GM19468 (cell line): ENCODE results near the gene GXYLT1.
"Not testable (repeated sequence)": the region's sequence is repeated elsewhere in the genome, so short reads cannot be mapped to it uniquely, and the experiment has no call there.

Source experiments
- ATAC-seq: cut with Tn5 transposase; IDR thresholded peaks from one replicate; pipeline ENCODE4 v1.9.1; 2021; ENCODE audit warnings: mild to moderate bottlenecking, moderate library complexity, moderate number of reproducible peaks; ENCODE audit not compliant: unreplicated experiment; ENCODE audit errors: extremely low read depth

GXYLT1 gene

DNA sequence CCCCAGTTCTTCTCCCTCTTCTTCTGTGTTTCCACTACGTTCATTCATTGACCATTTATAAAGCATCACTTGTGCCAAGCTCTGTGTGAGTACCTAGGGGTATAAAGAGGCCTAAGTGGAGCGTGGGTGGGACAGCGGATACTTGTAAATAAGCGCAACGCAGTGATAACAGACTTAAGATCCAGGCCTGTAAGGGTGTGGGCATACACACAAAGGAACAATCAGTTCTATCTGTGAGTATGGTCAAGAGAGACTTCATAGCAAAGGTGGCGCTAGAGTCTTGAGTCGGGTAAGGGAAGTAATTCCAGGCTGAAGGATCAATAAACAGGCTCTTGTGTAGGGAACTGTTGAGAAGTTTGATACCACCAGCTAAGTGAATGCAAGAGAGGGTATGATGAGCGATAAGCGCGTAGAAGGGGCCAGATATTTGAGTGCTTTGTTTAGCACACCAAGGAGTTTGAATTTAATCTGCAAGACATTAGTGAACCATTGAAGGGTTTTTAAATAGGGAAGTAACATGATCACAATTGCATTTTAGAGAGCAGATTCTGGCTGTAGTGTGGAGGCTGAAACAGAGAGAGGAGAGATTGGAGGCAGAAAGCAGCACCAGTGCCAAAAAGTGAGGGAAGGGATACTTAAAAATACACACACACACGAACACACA, 1.0 kb upstream of the GXYLT1 start:
- no peak for ATAC-seq

DNA sequence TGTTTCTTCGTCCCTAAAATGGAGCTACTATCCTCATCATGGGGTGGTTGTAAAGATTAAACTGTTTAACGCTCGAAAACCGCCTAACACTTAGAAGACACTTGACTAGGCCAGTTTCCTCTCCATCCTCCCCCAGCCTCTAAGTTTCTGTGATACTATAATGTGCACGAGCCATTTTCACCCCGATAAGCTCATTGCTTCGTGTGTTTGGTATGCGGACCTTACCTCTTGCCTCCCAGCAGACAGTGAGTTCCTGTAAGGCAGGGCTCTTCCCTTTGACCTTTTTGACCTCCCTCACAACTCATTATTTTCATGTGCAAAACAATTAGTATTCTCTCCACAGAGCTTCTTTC, 499 bp upstream of the GXYLT1 start:
- ATAC-seq = no peak

DNA sequence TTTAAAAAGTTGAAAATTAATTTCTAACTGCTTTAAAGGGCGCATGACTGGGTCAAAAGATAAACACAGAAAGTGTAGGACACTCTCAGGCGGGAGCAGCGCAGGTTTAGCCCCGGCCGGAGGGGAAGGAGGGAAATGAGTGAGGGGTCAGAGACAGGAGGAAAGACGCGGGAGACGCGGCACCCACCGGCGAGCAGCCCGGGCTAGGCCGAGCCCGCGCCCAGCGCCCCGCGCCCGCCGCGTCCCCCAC, 591 bp downstream of the GXYLT1 start:
- no peak for ATAC-seq

DNA sequence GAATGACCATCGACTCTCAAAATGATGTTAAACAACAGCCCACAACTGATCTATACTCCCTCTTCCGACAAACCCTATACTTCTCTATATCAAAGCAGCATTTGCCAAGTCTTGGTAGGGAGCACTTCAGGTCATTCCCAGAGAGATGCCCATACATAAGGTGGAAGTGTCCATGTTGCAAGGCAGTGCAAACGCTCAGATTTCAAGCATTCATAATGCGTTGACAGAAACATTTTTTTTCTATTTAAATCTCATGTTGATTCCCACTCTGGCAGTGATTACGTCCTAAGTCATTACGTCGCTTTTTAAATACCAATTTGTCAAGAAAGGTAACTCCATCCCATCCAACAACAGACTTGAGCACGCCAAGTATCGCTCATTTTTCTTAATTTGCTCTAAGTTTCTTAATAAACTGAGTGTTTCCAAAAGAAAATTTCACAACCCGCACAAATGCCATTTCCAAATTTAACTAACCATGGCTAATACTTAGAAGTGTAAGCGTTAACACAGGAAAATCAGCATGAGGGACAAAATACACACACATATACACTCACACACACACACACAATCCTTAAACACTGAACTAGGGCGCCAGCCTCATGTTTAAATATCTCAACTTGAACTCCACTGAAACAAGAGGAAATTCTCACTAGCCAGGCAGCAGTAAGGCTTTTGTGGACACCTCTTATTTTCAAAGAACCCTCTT, 1.1 kb downstream of the GXYLT1 start:
- no peak for ATAC-seq

DNA sequence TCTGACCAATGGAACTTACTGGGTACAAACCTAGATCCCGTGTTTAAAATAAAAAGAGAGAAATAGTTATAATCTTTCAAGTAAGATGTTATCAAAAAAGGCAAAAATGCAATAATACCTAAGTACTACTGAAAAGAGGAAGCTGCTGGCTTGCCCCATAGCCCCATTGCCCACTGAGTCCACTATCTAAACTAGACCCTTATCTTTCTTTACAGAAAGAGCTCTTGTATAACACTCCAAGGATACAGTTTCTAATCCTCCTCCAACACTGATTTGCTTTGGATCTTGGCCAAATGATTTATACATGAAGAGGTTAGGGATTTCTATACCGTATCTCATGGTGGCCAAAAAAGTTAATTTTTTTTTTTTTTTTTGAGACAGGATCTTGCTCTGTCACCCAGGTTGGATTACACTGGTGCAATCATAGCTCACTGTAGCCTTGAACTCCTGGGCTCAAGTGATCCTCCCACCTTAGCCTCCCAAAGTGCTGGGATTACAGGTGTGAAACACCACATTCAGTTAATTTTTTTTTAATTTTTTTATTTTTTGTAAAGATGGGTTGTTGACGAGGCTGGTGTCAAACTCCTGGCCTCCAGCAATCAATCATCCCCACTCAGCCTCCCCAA, 2.6 kb downstream of the GXYLT1 start:
- no peak for ATAC-seq

DNA sequence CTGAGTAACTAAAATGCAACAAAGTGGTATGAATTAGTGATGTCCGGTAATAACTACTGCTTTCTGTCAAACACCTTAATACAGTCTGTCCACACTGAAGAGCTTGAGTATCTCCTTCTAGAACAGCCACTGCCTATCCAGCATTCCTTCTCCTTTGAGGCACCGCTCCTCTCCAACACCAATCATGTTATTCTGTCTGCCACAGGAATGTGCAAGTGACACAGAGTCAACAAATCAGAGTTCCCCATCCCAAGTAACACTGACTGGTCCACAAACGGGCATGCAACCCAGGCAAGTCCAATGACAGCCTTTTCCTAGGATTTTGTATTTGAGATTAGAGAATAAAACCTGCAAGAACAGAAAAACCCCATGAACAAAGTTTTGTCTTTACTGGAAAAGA, 3.8 kb downstream of the GXYLT1 start:
- ATAC-seq = no peak

DNA sequence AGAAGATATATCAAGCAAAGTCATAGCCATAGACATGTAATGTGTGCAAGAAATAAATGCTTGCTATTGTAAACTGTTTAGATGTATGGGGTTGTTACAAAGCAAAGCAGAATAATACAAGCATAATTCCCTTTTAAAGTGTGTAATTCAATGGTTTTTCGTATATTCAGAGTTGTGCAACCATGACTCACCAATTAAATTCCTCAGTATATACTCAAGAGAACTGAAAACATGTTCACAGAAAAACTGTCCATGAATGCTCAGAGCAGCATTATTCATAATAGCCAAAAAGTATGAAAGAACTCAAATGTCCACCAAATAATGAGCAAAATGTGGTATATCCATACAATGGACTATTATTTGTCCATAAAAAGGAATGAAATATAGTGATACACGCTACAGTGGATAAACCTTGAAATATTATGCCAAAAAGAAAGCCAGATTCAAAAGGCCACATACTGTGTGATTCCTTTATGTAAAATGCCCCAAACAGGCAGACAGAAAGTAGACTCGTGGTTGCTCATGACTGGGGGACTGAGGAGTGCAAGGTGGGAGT, 9.3 kb downstream of the GXYLT1 start:
- ATAC-seq = no peak

DNA sequence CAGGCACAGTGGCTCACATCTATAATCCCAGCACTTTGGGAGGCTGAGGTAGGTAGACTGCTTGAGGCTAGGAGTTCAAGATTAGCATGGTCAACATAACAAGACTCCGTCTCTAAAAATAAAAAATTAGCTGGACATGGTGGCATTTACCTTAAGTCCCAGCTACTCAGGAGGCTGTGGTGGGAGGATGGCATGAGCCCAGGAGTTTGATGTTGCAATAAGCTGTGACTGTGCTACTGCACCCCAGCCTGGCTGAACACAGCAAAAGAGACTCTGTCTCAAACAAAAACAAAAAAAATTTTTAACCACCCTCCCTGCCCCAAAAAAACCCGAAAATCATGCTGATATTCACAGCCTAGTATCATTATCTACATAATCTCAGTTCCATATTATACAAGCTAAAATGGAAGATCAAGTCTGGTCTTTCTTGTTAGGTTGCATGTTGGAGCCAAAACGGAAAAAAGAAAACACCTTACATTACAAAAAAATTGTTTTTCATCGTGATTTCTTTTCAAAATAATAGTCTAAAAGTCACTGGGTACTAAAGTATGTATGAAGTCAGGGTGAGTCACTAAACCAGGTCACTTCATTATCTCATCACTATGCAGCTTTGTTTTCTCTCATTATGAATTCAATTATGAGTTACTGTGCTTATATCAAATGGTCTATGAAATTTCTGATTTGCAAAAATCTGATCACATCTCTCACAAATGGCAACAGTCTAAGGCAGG, 13.8 kb downstream of the GXYLT1 start:
- no peak for ATAC-seq

DNA sequence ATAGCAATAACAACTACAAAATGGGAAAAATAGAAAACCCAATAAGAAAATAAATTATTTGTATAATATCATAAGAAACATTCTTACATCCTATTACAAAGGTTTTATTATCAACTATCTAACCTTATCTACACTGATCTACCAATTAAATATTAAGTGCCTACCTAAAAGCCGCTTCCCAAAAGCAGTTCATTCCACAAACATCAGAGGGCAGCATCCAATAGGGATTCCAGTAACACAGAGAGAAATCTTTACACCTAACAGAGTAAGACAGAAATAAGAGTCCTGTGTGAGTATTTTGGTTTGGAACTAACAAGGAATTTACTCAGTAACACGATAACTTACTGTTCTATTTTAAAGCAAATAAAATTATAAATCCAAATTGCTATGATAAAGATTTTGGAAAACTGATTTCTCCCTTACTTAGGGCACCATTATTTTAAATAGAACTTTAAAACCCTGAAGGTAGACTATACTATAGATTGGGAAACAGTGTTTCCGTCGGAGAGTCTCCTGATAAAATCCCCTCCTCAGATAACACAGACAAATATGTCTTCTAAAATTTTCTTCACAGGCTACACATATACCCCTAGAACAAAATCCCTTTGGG, 15.0 kb downstream of the GXYLT1 start:
- no peak for ATAC-seq

DNA sequence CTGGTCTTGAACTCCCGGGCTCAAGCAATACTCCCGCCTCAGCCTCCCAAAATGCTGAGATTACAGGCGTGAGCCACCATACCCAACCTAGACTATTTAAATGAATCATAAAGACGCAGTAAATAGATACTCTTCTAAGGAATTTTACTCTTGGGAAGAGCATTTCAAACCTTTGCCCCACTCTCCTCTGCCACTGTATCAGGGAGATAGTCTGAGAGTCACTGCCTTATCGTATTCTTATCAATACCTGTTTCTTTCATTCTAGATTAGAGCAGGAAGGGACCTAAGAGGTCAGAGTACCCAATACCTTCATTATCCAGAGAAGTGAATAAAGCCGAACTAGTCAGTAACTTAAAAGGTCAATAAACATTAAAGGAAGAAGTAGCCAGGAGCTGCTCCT, 15.8 kb downstream of the GXYLT1 start:
- no peak for ATAC-seq

DNA sequence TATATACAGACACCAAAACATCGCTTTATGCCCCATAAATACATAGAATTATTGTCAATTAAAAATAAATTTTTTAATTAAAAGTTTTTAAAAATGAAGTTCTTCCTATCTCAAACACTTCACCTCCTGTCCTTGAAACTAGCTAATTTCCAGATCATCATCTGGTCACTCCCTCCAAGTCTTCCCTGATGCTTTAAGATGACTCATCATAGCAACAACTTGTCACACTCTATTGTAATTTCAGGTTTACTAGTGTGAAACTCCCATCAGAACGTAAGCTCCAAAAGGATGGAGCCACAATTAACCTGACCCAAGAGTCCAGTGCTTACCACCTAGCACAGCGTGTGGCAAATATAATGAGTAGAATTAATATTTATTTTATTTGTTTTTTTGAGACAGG, 16.3 kb downstream of the GXYLT1 start:
- no peak for ATAC-seq

DNA sequence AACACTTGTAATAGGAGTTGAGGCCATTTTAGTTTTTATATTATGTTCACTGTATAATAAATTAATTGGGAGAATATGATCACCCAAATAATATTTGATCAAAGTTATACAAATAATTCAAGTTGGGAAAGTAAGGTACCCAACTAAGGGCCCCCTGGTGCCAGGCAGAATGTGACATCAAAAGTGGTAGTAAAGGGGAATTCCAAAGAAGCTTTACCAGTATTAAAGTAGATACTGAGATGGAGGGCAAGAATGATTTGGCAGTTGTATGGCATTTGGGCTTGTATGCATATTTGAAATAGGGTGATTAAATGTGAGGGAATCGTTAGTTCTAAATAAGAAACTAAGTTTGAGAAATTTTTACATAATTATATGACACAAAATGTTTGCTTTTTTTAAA, 17.7 kb downstream of the GXYLT1 start:
- no peak for ATAC-seq

DNA sequence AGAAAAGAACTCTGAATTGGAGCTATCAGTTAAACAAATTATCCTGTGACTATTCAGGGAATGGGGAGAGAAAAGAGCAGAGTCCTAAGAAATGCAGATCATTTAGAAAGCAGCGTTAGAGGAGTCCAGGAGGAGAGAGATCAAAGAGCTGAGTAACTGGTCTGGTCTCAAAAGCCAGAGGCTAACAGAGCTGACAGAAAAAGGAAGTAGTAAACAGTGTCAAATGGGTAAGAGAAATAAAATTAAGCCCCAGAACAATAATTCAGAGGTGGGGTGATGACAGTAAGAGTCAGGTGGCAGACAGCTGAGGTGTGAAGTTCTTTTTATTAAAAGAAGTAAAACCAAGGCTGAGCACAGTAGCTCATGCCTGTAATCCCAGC, 19.3 kb downstream of the GXYLT1 start:
- no peak for ATAC-seq

DNA sequence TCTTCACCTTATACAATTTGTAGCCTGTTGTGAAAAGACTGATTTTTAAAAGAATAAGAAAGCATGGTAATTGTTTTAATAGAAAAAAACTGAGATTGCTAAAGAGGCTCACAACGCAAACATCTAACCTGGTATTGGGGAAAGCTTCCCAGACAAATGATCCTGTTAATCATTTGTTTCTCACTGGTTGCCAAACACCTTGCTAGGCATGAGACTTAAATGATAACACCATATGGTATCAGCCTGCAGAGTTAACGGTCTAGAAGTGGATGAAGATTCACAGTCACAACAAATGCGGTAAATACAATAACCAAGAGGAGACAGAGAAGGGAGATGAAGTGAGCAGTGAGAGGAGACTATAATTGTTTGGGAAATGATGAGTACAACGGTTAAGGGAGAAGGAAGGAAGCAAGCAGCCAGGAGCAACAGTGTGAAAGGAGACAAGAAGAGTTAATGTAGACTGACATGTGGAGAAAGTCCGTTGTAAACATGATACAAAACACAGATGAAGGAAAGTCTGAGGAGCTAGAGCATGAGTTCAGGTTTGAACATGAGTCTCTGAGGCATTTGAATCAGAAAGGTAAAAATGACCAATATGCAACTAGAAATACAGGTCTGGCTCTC, 19.8 kb downstream of the GXYLT1 start:
- ATAC-seq = no peak

DNA sequence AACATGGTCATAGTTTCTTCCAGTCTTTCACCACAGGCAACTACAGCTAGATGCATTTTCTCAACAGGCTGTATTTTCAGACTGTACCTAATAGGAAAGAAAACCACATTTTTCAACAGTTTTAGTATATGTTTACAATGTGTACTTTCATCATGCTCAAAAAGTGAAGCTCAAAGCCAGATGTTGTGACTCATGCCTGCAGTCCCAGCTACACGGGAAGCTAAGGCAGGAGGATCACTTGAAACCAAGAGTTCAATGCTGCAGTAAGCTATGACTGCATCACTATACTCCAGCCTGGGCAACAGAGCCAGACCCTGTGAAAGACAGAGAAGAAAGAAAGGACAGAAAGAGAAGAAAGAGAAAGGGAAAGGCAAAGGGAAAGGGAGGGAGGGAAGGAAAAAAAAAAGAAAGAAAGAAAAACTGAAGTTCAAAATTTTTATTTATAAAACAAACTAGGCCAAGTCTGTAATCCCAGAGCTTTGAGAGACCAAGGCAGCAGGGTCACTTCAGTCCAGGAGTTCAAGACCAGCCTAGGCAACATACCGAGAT, 25.5 kb downstream of the GXYLT1 start:
- no peak for ATAC-seq

DNA sequence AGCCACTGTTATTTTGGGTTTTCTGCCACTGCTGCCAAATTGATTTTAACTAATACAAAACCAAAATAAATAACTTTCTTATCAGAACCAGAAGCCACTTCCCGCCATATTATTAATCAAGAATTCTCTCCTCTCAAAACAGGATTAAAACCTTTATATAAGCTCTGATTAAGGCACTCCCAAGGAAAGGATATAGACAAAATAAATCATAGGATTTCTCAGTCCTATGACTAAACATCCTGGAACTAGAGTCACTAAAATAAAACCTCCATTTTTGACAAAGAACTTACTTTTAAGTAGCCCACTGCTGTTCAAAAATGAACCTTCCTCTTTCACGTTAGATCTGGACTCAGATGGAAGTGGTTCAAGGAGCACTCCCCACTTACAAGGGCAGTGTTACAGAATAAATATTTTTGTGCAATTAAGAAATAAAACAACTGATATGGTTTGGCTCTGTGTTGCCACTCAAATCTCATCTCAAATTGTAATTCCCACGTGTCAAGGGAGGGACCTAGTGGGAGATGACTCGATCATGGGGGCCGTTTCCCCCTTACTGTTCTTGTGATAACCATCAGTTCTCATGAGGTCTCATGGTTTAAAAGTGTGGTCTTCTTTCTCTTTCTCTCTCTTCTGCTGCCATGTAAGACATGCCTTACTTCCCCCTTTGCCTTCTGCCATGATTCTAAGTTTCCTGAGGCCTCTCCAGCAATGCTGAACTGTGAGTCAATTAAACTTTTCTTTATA, 26.4 kb downstream of the GXYLT1 start:
- ATAC-seq = no peak

DNA sequence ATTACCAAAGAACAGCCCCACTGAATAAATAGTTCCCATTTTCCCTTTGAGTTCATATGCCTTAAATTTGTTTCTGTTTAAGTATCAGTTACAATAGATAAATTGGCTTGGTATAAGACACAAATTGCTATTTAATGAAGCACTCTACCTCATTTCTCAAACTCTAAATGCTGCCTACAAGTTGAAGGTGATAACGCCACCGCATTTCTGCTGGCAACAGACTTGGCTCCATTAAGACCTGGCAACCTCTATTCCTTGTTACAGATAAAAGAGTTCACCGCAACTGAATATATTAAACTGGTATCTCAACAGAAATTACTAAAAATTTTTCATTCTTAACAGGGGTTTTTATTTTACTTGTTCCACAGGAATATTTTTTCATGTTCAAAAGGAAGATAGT, 35.6 kb downstream of the GXYLT1 start:
- ATAC-seq = no peak

DNA sequence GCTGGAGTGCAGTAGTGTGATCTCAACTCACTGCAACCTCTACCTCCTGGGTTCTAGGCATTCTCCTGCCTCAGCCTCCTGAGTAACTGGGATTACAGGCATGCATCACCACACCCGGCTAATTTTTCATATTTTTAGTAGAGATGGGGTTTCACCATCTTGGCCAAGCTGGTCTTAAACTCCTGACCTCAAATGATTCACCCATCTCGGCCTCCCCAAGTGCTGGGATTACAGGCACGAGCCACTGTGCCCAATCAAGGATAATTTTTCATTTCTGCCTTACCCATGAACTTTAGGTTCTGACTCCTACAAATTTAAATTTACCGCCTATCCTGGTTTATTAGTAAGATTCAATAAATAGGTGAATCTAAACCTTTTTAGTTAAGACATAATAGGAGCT, 37.9 kb downstream of the GXYLT1 start:
- ATAC-seq = not testable (repeated sequence)

DNA sequence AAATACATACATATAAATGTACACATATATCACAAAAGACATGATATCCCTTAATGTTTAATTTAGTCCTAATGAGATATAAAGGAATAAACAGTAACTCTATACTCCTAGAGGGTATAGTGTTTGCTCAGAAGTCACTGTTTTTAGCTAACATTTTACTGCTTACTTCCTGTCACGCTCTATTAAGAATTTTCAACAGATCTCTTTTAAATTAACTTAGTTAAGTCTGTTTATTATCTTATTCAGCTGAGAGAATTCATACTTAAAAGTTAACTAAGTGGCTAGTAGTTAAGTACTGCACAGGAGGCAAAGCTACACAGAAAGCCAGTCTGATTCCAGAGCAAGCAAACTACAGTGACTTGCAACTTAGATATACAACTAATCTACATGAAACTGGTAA, 39.9 kb downstream of the GXYLT1 start:
- no peak for ATAC-seq
